HepG2 (cell line): Measurements from ENCODE around the gene PCBP4. TPM values are rescaled to one million over a fixed set of nuclear protein-coding genes. Genes with fewer than 3 reads are reported as not detected.

Experiments
- ATAC-seq: fragments of 200-7000 bp; cut with Tn5 transposase; 3 replicates; pipeline ENCODE4 v1.9.1; 2020; ENCODE audit warnings: mild to moderate bottlenecking, moderate library complexity
- BruUV-seq: library from RNA; stranded (reverse); fragments of 400-500 nt; replicated peaks from 2 replicates; lab custom pipeline; 2021; lab: Mats Ljungman, UMichigan
- CTCF ChIA-PET: fragments of 300-600 bp; formaldehyde crosslinking; extraction: SDS; loops from one replicate; lab custom pipeline; 2021; ENCODE audit warnings: low total read pairs, inconsistent platforms, low intra/inter-chr PET ratio; lab: Yijun Ruan, JAX
- POLR2A ChIA-PET: fragments of 350-600 bp; sonication (Branson Sonifier 250); formaldehyde crosslinking; loops from one replicate; lab custom pipeline; 2020; ENCODE audit warnings: antibody characterized with exemption, inconsistent platforms; lab: Yijun Ruan, JAX
- DNase-seq: peaks from one replicate; pipeline ENCODE4 v3.0.0-alpha.2; 2015; ENCODE audit warnings: low spot score
- FAIRE-seq: peaks from 3 replicates; lab custom pipeline; 2011; peaks lifted over from hg19 to GRCh38; lab: Jason Lieb, UNC
- H2AFZ ChIP-seq: one replicate; pipeline ENCODE4 v1.6.1; 2011; ENCODE audit warnings: low read length, inconsistent platforms
- H3K27ac ChIP-seq: fragments of 300-600 bp; 3 replicates; pipeline ENCODE4 v1.8.0; 2011; ENCODE audit warnings: mixed run types, mild to moderate bottlenecking, mixed read lengths, low read length, inconsistent platforms; ENCODE audit not compliant: insufficient read depth; ENCODE audit errors: extremely low read length
- H3K27me3 ChIP-seq, 2 experiments: fragments of 200-600 bp in 1 of 2; 2 replicates in 1 of 2; 3 replicates in 1 of 2; pipeline versions ENCODE4 v1.6.0 to v1.8.0; 2011; ENCODE audit warnings: low read length in 2 of 2, mild to moderate bottlenecking in 2 of 2, moderate library complexity in 2 of 2, inconsistent platforms in 1 of 2; ENCODE audit not compliant: insufficient read depth in 2 of 2, control insufficient read depth in 1 of 2
- H3K36me3 ChIP-seq, 2 experiments: fragments of 200-600 bp in 1 of 2; replicated peaks in 1 of 2; 2 replicates in 1 of 2; 3 replicates in 1 of 2; pipeline versions ENCODE4 v1.5.1 to v1.8.0; 2011; ENCODE audit warnings: low read length in 2 of 2, inconsistent platforms in 1 of 2; ENCODE audit not compliant: insufficient read depth in 2 of 2, control insufficient read depth in 1 of 2
- H3K4me1 ChIP-seq: 2 replicates; pipeline ENCODE4 v1.5.1; 2012; ENCODE audit warnings: low read length, inconsistent platforms; ENCODE audit not compliant: insufficient read depth
- H3K4me2 ChIP-seq: 2 replicates; pipeline ENCODE4 v1.6.0; 2011; ENCODE audit warnings: low read depth, low read length, inconsistent platforms
- H3K4me3 ChIP-seq, 3 experiments: fragments of 200-600 bp in 1 of 3; sonication (generic), shearing (Covaris generic) in 1 of 3; replicated peaks in 1 of 3; 2 replicates each; pipeline ENCODE4 v1.5.1; 2011 to 2016; ENCODE audit warnings: low read length in 3 of 3, inconsistent platforms in 2 of 3, low read depth in 2 of 3, mild to moderate bottlenecking in 2 of 3, control low read depth in 1 of 3, mixed read lengths in 1 of 3; ENCODE audit not compliant: insufficient read depth in 1 of 3
- H3K79me2 ChIP-seq: one replicate; pipeline ENCODE4 v1.6.1; 2011; ENCODE audit warnings: low read length, inconsistent platforms; ENCODE audit not compliant: insufficient read depth
- H3K9ac ChIP-seq: 2 replicates; pipeline ENCODE4 v1.6.0; 2011; ENCODE audit warnings: mild to moderate bottlenecking, low read depth, low read length, inconsistent platforms; ENCODE audit not compliant: insufficient read depth
- H3K9me3 ChIP-seq: 2 replicates; pipeline ENCODE4 v1.5.1; 2012; ENCODE audit warnings: mild to moderate bottlenecking, low read length
- H4K20me1 ChIP-seq: 2 replicates; pipeline ENCODE4 v1.6.0; 2011; ENCODE audit warnings: inconsistent platforms, mild to moderate bottlenecking, low read length, moderate library complexity; ENCODE audit not compliant: insufficient read depth
- BRD4 ChIP-seq: sonication (generic); formaldehyde crosslinking; IDR thresholded peaks from 2 replicates; pipeline ENCODE4 v1.4.0; 2020; ENCODE audit warnings: missing genetic modification reagents
- HNRNPH1 ChIP-seq: fragments of 200-400 bp; formaldehyde crosslinking; optimal IDR thresholded peaks from 2 replicates; pipeline ENCODE3; 2017; ENCODE audit warnings: mild to moderate bottlenecking, low read depth, low read length
- HOXA3 ChIP-seq: sonication (generic); formaldehyde crosslinking; IDR thresholded peaks from 2 replicates; pipeline ENCODE4 v1.5.0; 2020; ENCODE audit warnings: missing genetic modification reagents
- REXO4 ChIP-seq: sonication (generic); formaldehyde crosslinking; IDR thresholded peaks from 2 replicates; pipeline ENCODE4 v1.8.0; 2022; ENCODE audit warnings: missing genetic modification reagents, mild to moderate bottlenecking, borderline replicate concordance
- ZKSCAN8 ChIP-seq: IDR thresholded peaks from 2 replicates; pipeline ENCODE4 v1.6.1; 2016; ENCODE audit warnings: borderline replicate concordance, missing genetic modification reagents, missing compliant biosample characterization
- ZMAT3 ChIP-seq: sonication (generic); formaldehyde crosslinking; conservative IDR thresholded peaks from 2 replicates; pipeline ENCODE4 v1.7.0; 2021; ENCODE audit warnings: missing genetic modification reagents
- WGBS: methylation state at CpG from one replicate; pipeline ENCODE4 v1.1.6; 2017; ENCODE audit warnings: low lambda C conversion rate; 5-methylcytosine and 5-hydroxymethylcytosine counted together
- in situ Hi-C: cut with HindIII; loops from 2 replicates; pipeline ENCODE4 v1.10.0; 2017; ENCODE audit warnings: low pct_unique_long_range_greater_than_20kb; ENCODE audit not compliant: extremely low pct_ligation_motif_present
- intact Hi-C: fragments of 100-400 bp; cut with micrococcal nuclease; formaldehyde crosslinking; loops from one replicate; pipeline ENCODE4 v1.10.0; 2022; ENCODE audit not compliant: unreplicated experiment
- polyA plus RNA-seq, 8 experiments: library from polyadenylated mRNA; depleted of rRNA in 3 of 8; stranded (reverse) in 7 of 8; unstranded in 1 of 8; fragments of >200 nt; fragmentation: Illumina TruSeq in 4 of 8; extraction: Trizol in 4 of 8; gene quantifications; 2 replicates each; pipeline versions ENCODE4 v1.2.1 to v1.2.3, GENCODE V29; 2011 to 2016; ENCODE audit warnings: low read depth in 4 of 8, missing spikeins in 1 of 8, mixed read lengths in 1 of 8; ENCODE audit not compliant: insufficient read depth in 1 of 8
- total RNA-seq, 5 experiments: library from RNA; depleted of rRNA; stranded (reverse); fragments of >200 nt; fragmentation: Illumina TruSeq; extraction: Trizol; gene quantifications; 2 replicates each; pipeline ENCODE4 v1.2.3, GENCODE V29; 2016; ENCODE audit warnings: low read depth in 1 of 5
- TF ChIP-seq, protein P1 (sequence below): sonication (generic); formaldehyde crosslinking; IDR thresholded peaks from 2 replicates; pipeline ENCODE4 v1.4.0; 2020; ENCODE audit warnings: mild to moderate bottlenecking, missing genetic modification reagents
- TF ChIP-seq, protein P2 (sequence below): sonication (generic); formaldehyde crosslinking; IDR thresholded peaks from 2 replicates; pipeline ENCODE4 v1.4.0; 2020; ENCODE audit warnings: mild to moderate bottlenecking, missing genetic modification reagents

The PCBP4 gene
- total and polyA plus RNA-seq, 2 of the 13 experiments (the other 11 are each of a cell fraction or from before 2014, with no cell fraction given): 36.8 to 51.3 TPM

DNA sequence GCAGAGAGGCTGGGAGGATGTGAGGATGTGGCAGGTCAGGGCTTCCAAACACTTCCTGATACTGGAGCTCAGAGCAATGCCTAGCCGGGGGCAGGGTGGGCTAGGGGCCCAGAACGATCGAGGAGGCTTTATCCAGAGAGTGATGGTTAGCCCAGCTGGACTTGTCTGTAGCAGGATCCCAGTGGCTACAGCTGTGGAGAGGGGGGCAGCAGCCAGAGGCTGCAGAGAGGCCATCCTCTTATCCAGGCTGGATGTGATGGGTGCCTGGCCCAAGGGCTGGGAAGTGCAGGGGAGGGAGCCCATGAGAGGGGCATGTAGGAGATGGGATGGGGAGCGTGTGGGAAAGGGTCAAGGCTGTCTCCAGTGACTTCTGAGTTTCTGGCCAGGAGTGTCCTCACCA is 20.5 kb downstream of the PCBP4 start:
- ChIA-PET CTCF (no interaction called here), POLR2A (interaction anchor here (0.7 kb wide), 1 partner anchor 15 kb away, joined by 3 read pairs; no protein-coding TSS in a partner anchor)
- Histone ChIP-seq H3K36me3 (no peaks in the 10 kb centered on the region), H3K27ac (no peak overlapping the region), H2AFZ (no peak overlapping the region), H3K9ac (no peak overlapping the region), H3K4me1 (peaks cover 26% of the 10 kb centered on the region), H3K4me2 (no peak overlapping the region), H3K27me3 (no peaks in the 10 kb centered on the region), H4K20me1 (no peaks in the 10 kb centered on the region), H3K4me3 (no peak overlapping the region), H3K9me3 (no peaks in the 10 kb centered on the region), H3K79me2 (no peaks in the 10 kb centered on the region)
- FAIRE-seq: no peak
- BruUV-seq: no TSS peak
- no peak for DNase-seq
- intact Hi-C loops (no loop called here), in situ Hi-C loops (no loop called here)
- TF ChIP-seq ZKSCAN8 (CRISPR knock-in tag) (no peak), BRD4 (no peak), HOXA3 (CRISPR knock-in tag) (no peak), REXO4 (no peak), HNRNPH1 (no peak), ZMAT3 (no peak)
- TF ChIP-seq, protein P1, sequence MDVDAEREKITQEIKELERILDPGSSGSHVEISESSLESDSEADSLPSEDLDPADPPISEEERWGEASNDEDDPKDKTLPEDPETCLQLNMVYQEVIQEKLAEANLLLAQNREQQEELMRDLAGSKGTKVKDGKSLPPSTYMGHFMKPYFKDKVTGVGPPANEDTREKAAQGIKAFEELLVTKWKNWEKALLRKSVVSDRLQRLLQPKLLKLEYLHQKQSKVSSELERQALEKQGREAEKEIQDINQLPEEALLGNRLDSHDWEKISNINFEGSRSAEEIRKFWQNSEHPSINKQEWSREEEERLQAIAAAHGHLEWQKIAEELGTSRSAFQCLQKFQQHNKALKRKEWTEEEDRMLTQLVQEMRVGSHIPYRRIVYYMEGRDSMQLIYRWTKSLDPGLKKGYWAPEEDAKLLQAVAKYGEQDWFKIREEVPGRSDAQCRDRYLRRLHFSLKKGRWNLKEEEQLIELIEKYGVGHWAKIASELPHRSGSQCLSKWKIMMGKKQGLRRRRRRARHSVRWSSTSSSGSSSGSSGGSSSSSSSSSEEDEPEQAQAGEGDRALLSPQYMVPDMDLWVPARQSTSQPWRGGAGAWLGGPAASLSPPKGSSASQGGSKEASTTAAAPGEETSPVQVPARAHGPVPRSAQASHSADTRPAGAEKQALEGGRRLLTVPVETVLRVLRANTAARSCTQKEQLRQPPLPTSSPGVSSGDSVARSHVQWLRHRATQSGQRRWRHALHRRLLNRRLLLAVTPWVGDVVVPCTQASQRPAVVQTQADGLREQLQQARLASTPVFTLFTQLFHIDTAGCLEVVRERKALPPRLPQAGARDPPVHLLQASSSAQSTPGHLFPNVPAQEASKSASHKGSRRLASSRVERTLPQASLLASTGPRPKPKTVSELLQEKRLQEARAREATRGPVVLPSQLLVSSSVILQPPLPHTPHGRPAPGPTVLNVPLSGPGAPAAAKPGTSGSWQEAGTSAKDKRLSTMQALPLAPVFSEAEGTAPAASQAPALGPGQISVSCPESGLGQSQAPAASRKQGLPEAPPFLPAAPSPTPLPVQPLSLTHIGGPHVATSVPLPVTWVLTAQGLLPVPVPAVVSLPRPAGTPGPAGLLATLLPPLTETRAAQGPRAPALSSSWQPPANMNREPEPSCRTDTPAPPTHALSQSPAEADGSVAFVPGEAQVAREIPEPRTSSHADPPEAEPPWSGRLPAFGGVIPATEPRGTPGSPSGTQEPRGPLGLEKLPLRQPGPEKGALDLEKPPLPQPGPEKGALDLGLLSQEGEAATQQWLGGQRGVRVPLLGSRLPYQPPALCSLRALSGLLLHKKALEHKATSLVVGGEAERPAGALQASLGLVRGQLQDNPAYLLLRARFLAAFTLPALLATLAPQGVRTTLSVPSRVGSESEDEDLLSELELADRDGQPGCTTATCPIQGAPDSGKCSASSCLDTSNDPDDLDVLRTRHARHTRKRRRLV (CRISPR knock-in tag): no peak
- TF ChIP-seq, protein P2, sequence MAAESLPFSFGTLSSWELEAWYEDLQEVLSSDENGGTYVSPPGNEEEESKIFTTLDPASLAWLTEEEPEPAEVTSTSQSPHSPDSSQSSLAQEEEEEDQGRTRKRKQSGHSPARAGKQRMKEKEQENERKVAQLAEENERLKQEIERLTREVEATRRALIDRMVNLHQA (CRISPR knock-in tag): no peak
- ATAC-seq: no peak
- 94% methylated on average over 4 of the region's 4 CpGs for WGBS
